ENCODE results near the gene PALM3. TPM values are rescaled to one million over a fixed set of nuclear protein-coding genes. Genes with fewer than 3 reads are reported as not detected.
A peak's percentile ranks its signal among the peaks of the same experiment; 100 is the strongest.

Gene PALM3
- polyA plus RNA-seq, 3 donors from 2014 or later: not detected

GRCh38 chr19:14094854-14095253 lies 33.0 kb upstream of the PALM3 start:
- Mint-ChIP-seq H3K27ac (peak overlapping the region in 2 of 6 donors; percentile 3 to 22), H3K4me3 (no peak overlapping the region)
- DNase-seq: no peak

GRCh38 chr19:14093117-14093823 lies 31.4 kb upstream of the PALM3 start:
- DNase-seq: no peak
- Mint-ChIP-seq H3K36me3 (peaks cover 0 to 14% (median 0%) of the 10 kb centered on the region in 3 donors), H3K27ac (peak overlapping the region in 4 of 6 donors; percentile 29 to 74 (median 55)), H3K4me3 (peak overlapping the region; percentile 5 to 55 (median 54)), H3K9me3 (peaks cover 0 to 5% (median 0%) of the 10 kb centered on the region in 6 donors), H3K4me1 (peaks cover 15 to 22% of the 10 kb centered on the region in 2 donors), H3K27me3 (ENCODE audit: low read depth in 3 of 3) (peaks cover 11 to 21% (median 18%) of the 10 kb centered on the region in 3 donors)

More at GRCh38 chr19:14094854-14095253, 33.0 kb upstream of the PALM3 start:
- Mint-ChIP-seq H3K4me1 (peaks cover 11 to 17% of the 10 kb centered on the region in 2 donors), H3K27me3 (ENCODE audit: low read depth in 3 of 3) (peaks cover 6 to 17% (median 15%) of the 10 kb centered on the region in 3 donors), H3K9me3 (peaks cover 0 to 5% (median 0%) of the 10 kb centered on the region in 6 donors), H3K36me3 (peaks cover 0 to 11% (median 0%) of the 10 kb centered on the region in 3 donors)

- Mint-ChIP-seq H3K36me3 (peaks cover 0 to 8% (median 0%) of the 10 kb centered on the region in 3 donors), H3K27me3 (ENCODE audit: low read depth in 3 of 3) (peaks cover 11 to 21% (median 18%) of the 10 kb centered on the region in 3 donors), H3K4me3 (peak overlapping the region; percentile 99 to 100 (median 100)), H3K27ac (peak overlapping the region; percentile 93 to 99 (median 98)), H3K4me1 (peaks cover 18 to 22% of the 10 kb centered on the region in 2 donors), H3K9me3 (peaks cover 0 to 5% (median 0%) of the 10 kb centered on the region in 6 donors)
- DNase-seq: no peak
Measured at GRCh38 chr19:14091813-14092462, 30.1 kb upstream of the PALM3 start.

- peak overlapping the region; percentile 93 to 99 (median 98) for H3K27ac Mint-ChIP-seq
- DNase-seq: peak; percentile 71 to 76 (median 76)
- H3K27me3 Mint-ChIP-seq (ENCODE audit: low read depth in 3 of 3): peaks cover 11 to 21% (median 18%) of the 10 kb centered on the region in 3 donors
Measured at GRCh38 chr19:14091081-14091812, 29.4 kb upstream of the PALM3 start.

GRCh38 chr19:14090509-14091080 lies 28.7 kb upstream of the PALM3 start, which contains the start of gene SAMD1:
Gene SAMD1, minus strand, starts transcription at chr19:14090751.
- Mint-ChIP-seq H3K4me3 (peak within 1 kb of the TSS; percentile 99 to 100 (median 100)), H3K9me3 (peaks cover 0 to 5% (median 0%) of the 10 kb centered on the region in 6 donors), H3K4me1 (peaks cover 18 to 22% of the 10 kb centered on the region in 2 donors), H3K36me3 (peaks cover 0 to 3% (median 0%) of the 10 kb centered on the region in 3 donors), H3K27ac (peak within 1 kb of the TSS; percentile 93 to 99 (median 98)), H3K27me3 (ENCODE audit: low read depth in 3 of 3) (peaks cover 11 to 21% (median 18%) of the 10 kb centered on the region in 3 donors)
- peak in 2 of 3 donors; percentile 78 to 83 for DNase-seq

More at GRCh38 chr19:14091081-14091812, 29.4 kb upstream of the PALM3 start:
- H3K36me3 Mint-ChIP-seq: peaks cover 0 to 3% (median 0%) of the 10 kb centered on the region in 3 donors
- H3K4me1 Mint-ChIP-seq: peaks cover 18 to 22% of the 10 kb centered on the region in 2 donors
- peak overlapping the region; percentile 99 to 100 (median 100) for H3K4me3 Mint-ChIP-seq
- peaks cover 0 to 5% (median 0%) of the 10 kb centered on the region in 6 donors for H3K9me3 Mint-ChIP-seq

GRCh38 chr19:14089662-14090508 lies 28.0 kb upstream of the PALM3 start:
- H3K27ac Mint-ChIP-seq: peak overlapping the region in 3 of 6 donors; percentile 56 to 85 (median 62)
- H3K36me3 Mint-ChIP-seq: peaks cover 0 to 3% (median 0%) of the 10 kb centered on the region in 3 donors
- peaks cover 0 to 5% (median 0%) of the 10 kb centered on the region in 6 donors for H3K9me3 Mint-ChIP-seq
- peak; percentile 32 to 41 (median 37) for DNase-seq
- peaks cover 11 to 21% (median 18%) of the 10 kb centered on the region in 3 donors for H3K27me3 Mint-ChIP-seq (ENCODE audit: low read depth in 3 of 3)
- H3K4me1 Mint-ChIP-seq: peaks cover 18 to 22% of the 10 kb centered on the region in 2 donors
- H3K4me3 Mint-ChIP-seq: peak overlapping the region; percentile 70 to 83 (median 76)

GRCh38 chr19:14089412-14089661 lies 27.5 kb upstream of the PALM3 start:
- Mint-ChIP-seq H3K27ac (peak overlapping the region in 5 of 6 donors; percentile 42 to 85 (median 60)), H3K36me3 (peaks cover 0 to 3% (median 0%) of the 10 kb centered on the region in 3 donors), H3K9me3 (peaks cover 0 to 5% (median 0%) of the 10 kb centered on the region in 6 donors), H3K4me1 (peaks cover 17 to 22% of the 10 kb centered on the region in 2 donors), H3K27me3 (ENCODE audit: low read depth in 3 of 3) (peaks cover 11 to 21% (median 16%) of the 10 kb centered on the region in 3 donors), H3K4me3 (peak overlapping the region; percentile 70 to 83 (median 76))
- DNase-seq: no peak

- H3K4me3 Mint-ChIP-seq: peak overlapping the region; percentile 70 to 83 (median 76)
- no peak for DNase-seq
- peaks cover 17 to 22% of the 10 kb centered on the region in 2 donors for H3K4me1 Mint-ChIP-seq
- peaks cover 0 to 3% (median 0%) of the 10 kb centered on the region in 3 donors for H3K36me3 Mint-ChIP-seq
- H3K27me3 Mint-ChIP-seq (ENCODE audit: low read depth in 3 of 3): peaks cover 11 to 21% (median 16%) of the 10 kb centered on the region in 3 donors
- H3K27ac Mint-ChIP-seq: peak overlapping the region in 4 of 6 donors; percentile 42 to 85 (median 61)
- H3K9me3 Mint-ChIP-seq: peaks cover 0 to 5% (median 0%) of the 10 kb centered on the region in 6 donors
Measured at GRCh38 chr19:14088634-14089411, 26.9 kb upstream of the PALM3 start.

- Mint-ChIP-seq H3K4me3 (no peak overlapping the region), H3K4me1 (peaks cover 15 to 17% of the 10 kb centered on the region in 2 donors), H3K27ac (no peak overlapping the region), H3K27me3 (ENCODE audit: low read depth in 3 of 3) (peaks cover 10 to 14% (median 11%) of the 10 kb centered on the region in 3 donors), H3K9me3 (no peaks in the 10 kb centered on the region), H3K36me3 (peaks cover 0 to 3% (median 0%) of the 10 kb centered on the region in 3 donors)
- DNase-seq: no peak
Measured at GRCh38 chr19:14086098-14086497, 24.2 kb upstream of the PALM3 start.

- peaks cover 0 to 3% (median 0%) of the 10 kb centered on the region in 3 donors for H3K36me3 Mint-ChIP-seq
- peaks cover 21 to 24% of the 10 kb centered on the region in 2 donors for H3K4me1 Mint-ChIP-seq
- H3K4me3 Mint-ChIP-seq: no peak within 1 kb of the TSS
- H3K27me3 Mint-ChIP-seq (ENCODE audit: low read depth in 3 of 3): peaks cover 9 to 13% (median 13%) of the 10 kb centered on the region in 3 donors
- DNase-seq: no peak
- H3K27ac Mint-ChIP-seq: peak within 1 kb of the TSS in 1 of 6 donors; percentile 62
- H3K9me3 Mint-ChIP-seq: no peaks in the 10 kb centered on the region
Measured at GRCh38 chr19:14085309-14085995, 23.6 kb upstream of the PALM3 start, which contains the start of gene C19orf67. Gene C19orf67, minus strand, starts transcription at chr19:14085783. Its CDS starts 156 bp downstream, at chr19:14085627.

- Mint-ChIP-seq H3K27me3 (ENCODE audit: low read depth in 3 of 3) (peaks cover 6 to 9% (median 6%) of the 10 kb centered on the region in 3 donors), H3K36me3 (no peaks in the 10 kb centered on the region), H3K27ac (peak overlapping the region in 1 of 6 donors; percentile 69), H3K4me3 (peak overlapping the region in 4 of 5 donors; percentile 18 to 95 (median 60)), H3K4me1 (peaks cover 16 to 21% of the 10 kb centered on the region in 2 donors), H3K9me3 (no peaks in the 10 kb centered on the region)
- no peak for DNase-seq
Measured at GRCh38 chr19:14082675-14082960, 20.7 kb upstream of the PALM3 start.

Data from immature natural killer cell (primary cell).